GM13976 (cell line): Measurements from ENCODE around the gene AK8.

Experiments
- DNase-seq: peaks from one replicate; pipeline ENCODE4 v3.0.0; 2012; ENCODE audit warnings: low spot score
- in situ Hi-C: fragments of 300-500 bp; cut with MboI; formaldehyde crosslinking; loops from one replicate; pipeline ENCODE4 v1.12.0; 2022; ENCODE audit warnings: low sequenced_read_pairs, mixed read lengths, inconsistent platforms; ENCODE audit not compliant: unreplicated experiment
- TF ChIP-seq, protein P1 (sequence below): IDR thresholded peaks from 2 replicates; pipeline ENCODE4 v1.5.1; 2012; ENCODE audit warnings: borderline replicate concordance, mild to moderate bottlenecking; ENCODE audit not compliant: insufficient read depth; ENCODE audit errors: extremely low read depth, missing control alignments, control extremely low read depth

The AK8 gene

GRCh38 chr9:132801659-132802058, 76.4 kb downstream of the AK8 start:
- in situ Hi-C loops = no loop called here
- DNase-seq = no peak
- TF ChIP-seq, protein P1, sequence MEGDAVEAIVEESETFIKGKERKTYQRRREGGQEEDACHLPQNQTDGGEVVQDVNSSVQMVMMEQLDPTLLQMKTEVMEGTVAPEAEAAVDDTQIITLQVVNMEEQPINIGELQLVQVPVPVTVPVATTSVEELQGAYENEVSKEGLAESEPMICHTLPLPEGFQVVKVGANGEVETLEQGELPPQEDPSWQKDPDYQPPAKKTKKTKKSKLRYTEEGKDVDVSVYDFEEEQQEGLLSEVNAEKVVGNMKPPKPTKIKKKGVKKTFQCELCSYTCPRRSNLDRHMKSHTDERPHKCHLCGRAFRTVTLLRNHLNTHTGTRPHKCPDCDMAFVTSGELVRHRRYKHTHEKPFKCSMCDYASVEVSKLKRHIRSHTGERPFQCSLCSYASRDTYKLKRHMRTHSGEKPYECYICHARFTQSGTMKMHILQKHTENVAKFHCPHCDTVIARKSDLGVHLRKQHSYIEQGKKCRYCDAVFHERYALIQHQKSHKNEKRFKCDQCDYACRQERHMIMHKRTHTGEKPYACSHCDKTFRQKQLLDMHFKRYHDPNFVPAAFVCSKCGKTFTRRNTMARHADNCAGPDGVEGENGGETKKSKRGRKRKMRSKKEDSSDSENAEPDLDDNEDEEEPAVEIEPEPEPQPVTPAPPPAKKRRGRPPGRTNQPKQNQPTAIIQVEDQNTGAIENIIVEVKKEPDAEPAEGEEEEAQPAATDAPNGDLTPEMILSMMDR = no peak

DNA sequence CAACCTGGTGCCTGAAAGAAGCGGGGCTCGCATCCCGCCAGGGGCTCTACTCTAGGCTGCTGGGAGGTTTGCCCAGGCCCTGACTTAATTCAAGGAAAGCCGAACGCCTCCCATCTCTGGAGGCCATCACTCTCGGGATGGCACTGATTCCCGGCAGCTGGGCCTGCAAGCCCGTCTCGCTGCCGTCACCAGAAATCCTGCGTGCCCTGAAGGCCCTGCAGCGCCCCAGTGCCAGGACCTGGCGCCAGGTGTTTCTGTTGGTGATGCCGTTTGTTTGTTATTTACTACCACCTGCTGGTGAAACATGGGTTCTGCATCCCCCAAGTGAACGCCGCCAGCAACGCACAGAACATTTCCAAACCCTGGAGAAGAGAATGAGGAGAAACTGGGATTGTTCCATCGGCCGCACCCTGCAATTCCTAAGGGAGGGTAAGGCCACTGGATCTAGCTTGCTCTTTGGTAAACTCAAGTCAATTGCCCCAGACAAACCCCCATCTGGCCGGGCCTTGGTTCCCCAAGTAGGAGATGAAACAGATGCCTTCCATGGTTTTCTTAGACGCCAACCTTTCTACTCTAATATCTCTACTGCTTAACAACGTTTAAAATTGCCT, 77.9 kb downstream of the AK8 start:
- TF ChIP-seq, protein P1 = peak; percentile 89
- DNase-seq = peak; percentile 81
- in situ Hi-C loops = no loop called here

DNA sequence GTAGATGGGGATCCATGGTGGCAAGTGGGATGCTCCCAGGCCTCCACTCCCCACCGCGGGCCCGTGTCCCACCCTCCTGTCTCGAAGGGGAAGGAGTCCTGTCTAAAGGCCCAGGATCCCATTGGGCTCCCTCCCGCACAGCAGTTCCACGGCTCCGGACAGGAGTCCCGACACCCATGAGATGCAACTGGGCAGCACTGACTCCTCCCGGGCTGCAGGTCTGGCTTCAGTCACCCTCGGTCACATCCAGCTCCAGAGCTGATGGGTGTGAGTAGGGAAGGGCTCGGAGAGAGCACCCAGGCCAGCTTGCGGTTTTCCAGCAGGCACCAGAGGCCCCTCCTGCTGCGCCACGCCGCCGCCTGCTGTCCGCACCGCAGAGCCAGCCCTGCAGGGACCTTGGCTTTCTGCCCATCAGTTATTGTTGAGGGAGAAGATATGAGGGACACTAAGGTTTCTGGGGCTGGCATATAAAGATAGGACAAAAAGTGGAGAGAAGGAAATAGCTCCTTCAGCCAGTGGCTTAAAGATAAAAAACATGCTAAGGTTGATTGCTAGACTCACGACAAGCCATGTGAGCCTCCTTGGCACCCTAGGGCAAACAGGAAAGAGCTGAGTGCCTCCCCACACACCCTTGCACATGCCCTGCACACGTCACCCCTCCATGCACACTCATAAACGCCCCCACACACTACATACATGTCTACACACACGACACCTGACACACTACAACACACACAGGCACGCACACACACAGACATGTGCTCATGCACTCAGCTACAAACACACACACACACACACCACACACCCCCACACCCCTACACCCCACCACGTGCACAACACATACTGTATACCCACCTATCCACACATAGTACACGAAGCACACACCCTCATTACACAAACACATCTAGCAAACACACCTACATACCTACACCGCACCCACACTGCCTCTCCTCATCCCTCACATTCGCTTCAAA, 79.0 kb downstream of the AK8 start:
- in situ Hi-C loops = no loop called here
- TF ChIP-seq, protein P1 = no peak
- no peak for DNase-seq

DNA sequence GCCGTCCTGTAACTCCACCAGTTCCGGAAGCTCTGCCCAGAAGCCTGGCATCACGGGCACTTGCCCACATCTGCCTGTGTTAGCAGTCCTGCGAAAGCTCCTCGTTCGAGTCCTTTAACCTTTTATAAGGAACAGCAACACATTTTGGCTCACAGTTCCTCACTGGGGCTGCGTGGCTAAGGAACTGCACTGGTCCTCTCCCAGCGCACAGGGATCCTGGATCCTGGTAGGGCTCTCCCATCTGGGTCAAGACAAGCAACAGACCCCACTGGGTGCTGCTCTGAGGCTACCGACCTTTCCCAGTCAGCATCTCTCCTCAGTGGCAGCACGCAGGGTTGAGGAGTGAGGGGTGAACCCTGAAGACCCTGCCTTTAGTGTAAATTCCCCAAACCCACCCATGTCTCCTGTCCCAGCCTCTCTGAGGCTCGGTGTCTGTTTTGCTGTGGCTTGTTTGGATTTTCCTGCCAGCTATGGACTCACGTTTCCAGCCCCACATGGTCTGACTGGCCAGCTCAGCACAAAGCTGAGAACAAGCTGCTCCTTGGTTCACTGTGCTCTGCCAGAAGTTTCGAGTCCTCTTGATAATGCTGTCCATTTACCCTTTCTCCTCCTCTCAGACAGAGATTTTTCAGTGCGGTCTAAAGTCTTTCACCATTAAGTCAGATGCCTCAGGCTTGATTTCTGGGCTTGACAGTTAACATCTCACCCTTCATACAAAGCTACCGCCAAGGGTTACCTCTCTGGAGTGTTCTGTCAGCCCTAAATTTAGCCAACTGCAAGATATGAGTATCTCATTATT, 80.0 kb downstream of the AK8 start:
- DNase-seq = no peak
- in situ Hi-C loops = no loop called here
- TF ChIP-seq, protein P1 = no peak

DNA sequence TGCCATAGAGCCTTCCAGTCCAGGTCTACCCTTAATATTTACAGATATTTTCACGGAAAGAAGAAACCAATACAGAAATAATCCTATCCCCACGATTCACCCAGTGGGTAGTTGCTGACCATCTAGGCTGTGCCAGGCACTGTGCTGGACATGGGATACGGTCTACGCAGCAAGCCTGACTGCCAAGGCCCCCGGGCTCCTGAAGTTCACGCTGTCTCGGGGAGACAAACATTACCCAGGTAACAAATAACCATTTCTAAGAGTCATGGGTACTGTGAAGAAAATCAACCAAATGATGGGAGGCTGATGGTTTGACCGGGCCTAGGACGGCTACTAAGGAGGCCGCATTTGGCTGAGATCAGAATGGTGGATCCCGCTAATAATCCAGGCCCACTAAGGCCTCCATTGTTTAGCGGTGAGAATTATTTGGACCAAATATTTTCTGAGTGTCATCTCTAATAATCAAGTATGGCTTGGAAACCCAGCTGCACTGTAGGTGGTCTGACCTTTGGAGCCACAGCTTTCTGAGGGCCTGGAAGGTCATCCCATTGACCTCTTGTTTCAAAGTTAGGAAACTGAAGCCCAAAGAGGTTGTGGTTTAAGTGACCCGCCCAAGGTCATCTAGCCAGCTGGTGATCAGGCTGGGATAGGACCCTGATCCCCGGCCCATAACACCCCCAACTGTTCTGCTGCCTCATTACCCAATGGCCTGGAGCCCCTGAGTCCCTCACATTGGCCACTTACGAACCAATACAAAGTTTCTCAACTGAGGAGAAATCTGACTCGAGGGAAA, 82.4 kb downstream of the AK8 start:
- TF ChIP-seq, protein P1 = no peak
- DNase-seq = no peak
- in situ Hi-C loops = no loop called here
